Cardiac muscle cell (in vitro differentiated cells and primary cell): Measurements from ENCODE around the gene OR2J3. TPM values are rescaled to one million over a fixed set of nuclear protein-coding genes. Genes with fewer than 3 reads are reported as not detected.
"Not testable (repeated sequence)": the region's sequence is repeated elsewhere in the genome, so short reads cannot be mapped to it uniquely, and the experiment has no call there.

ENCODE experiments used
- DNase-seq, 2 donors: peaks; one replicate each; pipeline versions ENCODE4 v3.0.0 to v3.0.0-alpha.2; 2010 to 2017; ENCODE audit warnings: low read depth in 1 of 2, low spot score in 1 of 2
- H3K27ac ChIP-seq: fragments of 200-600 bp; sonication (generic); 2 replicates; pipeline ENCODE4 v1.5.1; 2016
- H3K27me3 ChIP-seq: fragments of 200-600 bp; sonication (generic); 2 replicates; pipeline ENCODE4 v1.6.0; 2016; ENCODE audit warnings: control low read depth
- H3K36me3 ChIP-seq: fragments of 200-600 bp; sonication (generic); 2 replicates; pipeline ENCODE4 v1.5.1; 2016; ENCODE audit warnings: control low read depth
- H3K4me1 ChIP-seq: fragments of 200-600 bp; sonication (generic); 2 replicates; pipeline ENCODE4 v1.8.1; 2017; ENCODE audit warnings: low read depth, mild to moderate bottlenecking, mixed run types
- H3K4me3 ChIP-seq: fragments of 200-600 bp; sonication (generic); 2 replicates; pipeline ENCODE4 v1.5.1; 2016; ENCODE audit warnings: mild to moderate bottlenecking
- H3K9me3 ChIP-seq: fragments of 200-600 bp; sonication (generic); 2 replicates; pipeline ENCODE4 v1.5.1; 2017; ENCODE audit warnings: low read depth, mild to moderate bottlenecking, control low read depth
- polyA plus RNA-seq: library from polyadenylated mRNA; unstranded; fragments of >200 nt; fragmentation: Nextera tagmentation; extraction: Ambion mirVana; gene quantifications from 2 replicates; pipeline ENCODE4 v1.2.1, GENCODE V29; 2016
- total RNA-seq: library from RNA; depleted of rRNA; stranded (reverse); fragments of >200 nt; gene quantifications from 2 replicates; pipeline ENCODE4 v1.2.3, GENCODE V29; 2016
- TF ChIP-seq, protein P1 (sequence below): IDR thresholded peaks from 2 replicates; pipeline ENCODE4 v1.5.1; 2012; ENCODE audit warnings: low read depth, mild to moderate bottlenecking, low read length

OR2J3 gene
- total and polyA plus RNA-seq, 2 experiments from 2014 or later, result not detected

DNA sequence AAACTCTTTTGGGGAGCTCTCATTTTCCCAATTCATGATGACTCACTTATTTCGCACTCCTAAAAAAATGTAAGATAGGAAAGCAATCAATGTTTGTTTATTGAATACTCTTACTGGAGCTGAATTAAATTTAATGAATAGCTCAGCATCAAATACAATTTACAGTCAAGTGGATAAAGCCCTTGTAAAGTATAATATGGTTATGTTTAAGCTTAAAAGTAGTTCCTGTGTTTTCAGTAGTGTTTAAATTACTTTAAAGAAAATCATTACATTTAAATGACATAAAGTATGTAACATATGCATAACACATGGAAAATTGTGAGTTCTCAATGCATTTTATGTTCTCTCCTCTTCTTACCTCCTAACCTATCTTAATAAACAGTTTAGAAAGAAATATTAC lies 20.6 kb upstream of the OR2J3 start, which contains the start of gene OR2B3:
Gene OR2B3 (minus strand): TSS at position 101 of the 400 bp plus-strand sequence. CDS start 65 bp downstream, at position 36.
- Histone ChIP-seq H3K27ac (no peak within 1 kb of the TSS), H3K36me3 (no peaks in the 10 kb centered on the region), H3K27me3 (no peaks in the 10 kb centered on the region), H3K4me3 (no peak within 1 kb of the TSS), H3K9me3 (no peaks in the 10 kb centered on the region), H3K4me1 (no peaks in the 10 kb centered on the region)
- DNase-seq, result no peak
- TF ChIP-seq, protein P1, sequence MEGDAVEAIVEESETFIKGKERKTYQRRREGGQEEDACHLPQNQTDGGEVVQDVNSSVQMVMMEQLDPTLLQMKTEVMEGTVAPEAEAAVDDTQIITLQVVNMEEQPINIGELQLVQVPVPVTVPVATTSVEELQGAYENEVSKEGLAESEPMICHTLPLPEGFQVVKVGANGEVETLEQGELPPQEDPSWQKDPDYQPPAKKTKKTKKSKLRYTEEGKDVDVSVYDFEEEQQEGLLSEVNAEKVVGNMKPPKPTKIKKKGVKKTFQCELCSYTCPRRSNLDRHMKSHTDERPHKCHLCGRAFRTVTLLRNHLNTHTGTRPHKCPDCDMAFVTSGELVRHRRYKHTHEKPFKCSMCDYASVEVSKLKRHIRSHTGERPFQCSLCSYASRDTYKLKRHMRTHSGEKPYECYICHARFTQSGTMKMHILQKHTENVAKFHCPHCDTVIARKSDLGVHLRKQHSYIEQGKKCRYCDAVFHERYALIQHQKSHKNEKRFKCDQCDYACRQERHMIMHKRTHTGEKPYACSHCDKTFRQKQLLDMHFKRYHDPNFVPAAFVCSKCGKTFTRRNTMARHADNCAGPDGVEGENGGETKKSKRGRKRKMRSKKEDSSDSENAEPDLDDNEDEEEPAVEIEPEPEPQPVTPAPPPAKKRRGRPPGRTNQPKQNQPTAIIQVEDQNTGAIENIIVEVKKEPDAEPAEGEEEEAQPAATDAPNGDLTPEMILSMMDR, result no peak

DNA sequence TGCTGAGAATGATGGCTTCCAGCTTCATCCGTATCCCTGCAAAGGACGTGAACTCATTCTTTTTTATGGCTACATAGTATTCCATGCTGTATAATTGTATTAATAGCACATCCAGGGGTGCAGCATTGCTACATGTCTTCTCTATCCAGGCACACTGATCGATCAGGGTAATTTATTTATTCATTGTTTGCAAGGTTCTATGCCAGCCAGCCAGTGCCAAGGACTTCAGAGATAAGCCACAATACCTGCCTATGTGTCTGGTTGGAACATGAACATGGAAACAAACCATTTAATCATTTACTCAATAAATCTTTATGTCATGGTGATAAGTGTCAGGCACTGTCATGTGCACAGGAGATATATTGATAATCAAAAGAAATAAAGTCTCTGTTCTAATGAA lies 14.9 kb upstream of the OR2J3 start:
- Histone ChIP-seq H3K36me3 (no peaks in the 10 kb centered on the region), H3K9me3 (no peaks in the 10 kb centered on the region), H3K27me3 (no peaks in the 10 kb centered on the region), H3K27ac (no peak overlapping the region), H3K4me3 (no peak overlapping the region), H3K4me1 (no peaks in the 10 kb centered on the region)
- no peak for DNase-seq
- TF ChIP-seq, protein P1, result no peak

DNA sequence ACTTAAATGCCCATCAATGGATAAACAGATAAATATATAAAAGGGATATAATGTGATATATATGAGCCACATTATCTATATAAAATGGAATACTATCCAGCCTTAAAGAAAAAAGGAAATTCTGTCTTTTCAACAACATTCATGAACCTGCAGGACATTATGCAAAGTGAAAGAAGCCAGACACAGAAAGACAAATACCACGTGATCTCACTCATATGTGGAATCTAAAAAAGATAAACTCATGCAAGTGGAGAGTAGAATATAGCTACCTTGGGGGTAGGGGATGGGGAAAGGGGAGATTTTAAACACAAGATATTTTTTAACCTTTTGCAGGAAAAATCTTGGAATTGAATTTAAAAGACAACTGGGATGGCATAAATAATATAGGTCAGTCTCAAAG lies 10.1 kb upstream of the OR2J3 start:
- Histone ChIP-seq H3K27me3 (no peaks in the 10 kb centered on the region), H3K36me3 (no peaks in the 10 kb centered on the region), H3K9me3 (no peaks in the 10 kb centered on the region), H3K4me1 (no peaks in the 10 kb centered on the region), H3K27ac (no peak overlapping the region), H3K4me3 (no peak overlapping the region)
- DNase-seq, result no peak
- TF ChIP-seq, protein P1, result no peak

DNA sequence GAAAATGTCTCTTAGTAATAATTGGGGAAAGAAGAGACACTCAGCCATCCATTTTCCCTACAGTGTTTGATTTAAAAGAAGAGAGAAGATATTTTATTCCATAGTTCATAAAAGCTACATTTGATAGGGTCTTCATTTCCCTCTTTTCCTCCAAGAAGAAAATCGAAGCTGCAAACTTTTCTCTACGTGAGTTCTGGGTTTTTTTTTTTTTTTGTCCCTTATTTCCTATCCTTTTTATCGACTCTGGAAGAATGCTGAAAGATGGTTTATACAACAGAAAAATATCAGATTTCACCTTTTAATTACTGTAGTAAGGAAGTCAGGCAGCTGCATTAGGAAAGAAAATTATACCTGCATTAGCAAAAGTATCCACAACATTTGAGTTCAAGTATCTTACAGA lies 8.7 kb upstream of the OR2J3 start, which contains the start of gene OR2J1:
Gene OR2J1 (plus strand): TSS at position 301 of the 400 bp plus-strand sequence. CDS start 1,453 bp downstream, outside the sequence.
- H3K4me1 ChIP-seq, result no peaks in the 10 kb centered on the region
- H3K27ac ChIP-seq, result no peak within 1 kb of the TSS
- no peaks in the 10 kb centered on the region for H3K27me3 ChIP-seq
- H3K9me3 ChIP-seq, result no peaks in the 10 kb centered on the region
- no peak for DNase-seq
- TF ChIP-seq, protein P1, result no peak
- no peaks in the 10 kb centered on the region for H3K36me3 ChIP-seq
- no peak within 1 kb of the TSS for H3K4me3 ChIP-seq

DNA sequence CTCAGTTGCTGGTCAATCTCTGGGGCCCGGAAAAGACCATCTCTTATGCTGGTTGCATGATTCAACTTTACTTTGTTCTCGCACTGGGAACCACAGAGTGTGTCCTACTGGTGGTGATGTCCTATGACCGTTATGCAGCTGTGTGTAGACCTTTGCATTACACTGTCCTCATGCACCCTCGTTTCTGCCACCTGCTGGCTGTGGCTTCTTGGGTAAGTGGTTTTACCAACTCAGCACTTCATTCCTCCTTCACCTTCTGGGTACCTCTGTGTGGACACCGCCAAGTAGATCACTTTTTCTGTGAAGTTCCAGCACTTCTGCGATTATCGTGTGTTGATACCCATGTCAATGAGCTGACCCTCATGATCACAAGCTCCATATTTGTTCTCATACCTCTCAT lies 4.3 kb downstream of the OR2J3 start:
- TF ChIP-seq, protein P1, result no peak
- H3K27me3 ChIP-seq, result no peaks in the 10 kb centered on the region
- no peaks in the 10 kb centered on the region for H3K9me3 ChIP-seq
- no peak for DNase-seq
- H3K36me3 ChIP-seq, result no peaks in the 10 kb centered on the region
- no peak overlapping the region for H3K27ac ChIP-seq
- H3K4me3 ChIP-seq, result no peak overlapping the region
- no peaks in the 10 kb centered on the region for H3K4me1 ChIP-seq

DNA sequence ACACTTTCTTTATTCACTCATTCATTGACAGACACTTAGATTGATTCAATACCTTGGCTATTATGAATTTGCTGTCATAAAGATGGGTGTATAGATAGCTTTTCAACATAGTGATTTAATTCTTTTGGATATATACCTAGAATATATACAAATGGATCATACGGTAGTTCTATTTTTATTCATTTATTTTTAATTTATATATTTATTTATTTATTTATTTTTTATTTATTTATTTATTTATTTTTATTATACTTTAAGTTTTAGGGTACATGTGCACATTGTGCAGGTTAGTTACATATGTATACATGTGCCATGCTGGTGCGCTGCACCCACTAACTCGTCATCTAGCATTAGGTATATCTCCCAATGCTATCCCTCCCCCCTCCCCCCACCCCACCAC lies 7.1 kb downstream of the OR2J3 start:
- not testable (repeated sequence) for DNase-seq, H3K36me3 ChIP-seq

More for the DNA sequence above, 7.1 kb downstream of the OR2J3 start:
- not testable (repeated sequence) for H3K4me3 ChIP-seq, H3K27me3 ChIP-seq, H3K9me3 ChIP-seq, H3K4me1 ChIP-seq, H3K27ac ChIP-seq
